Measurements from ENCODE around the gene NEBL. TPM values are rescaled to one million over a fixed set of nuclear protein-coding genes. Genes with fewer than 3 reads are reported as not detected.

The NEBL gene
- total RNA-seq, 1 donor from 2014 or later = 77.6 TPM

- Histone ChIP-seq H3K27me3 (no peaks in the 10 kb centered on the region), H3F3A (ENCODE audit: low read depth) (no peaks in the 10 kb centered on the region), H3K36me3 (no peaks in the 10 kb centered on the region), H3K79me2 (ENCODE audit: low read depth) (no peaks in the 10 kb centered on the region), H3K27ac (no peak overlapping the region), H3K4me3 (no peak overlapping the region), H3K9ac (no peak overlapping the region), H3K9me3 (ENCODE audit: low read depth) (no peaks in the 10 kb centered on the region), H3K4me1 (no peaks in the 10 kb centered on the region), H3K4me2 (no peak overlapping the region), H4K20me1 (ENCODE audit: low read depth) (no peaks in the 10 kb centered on the region), H2AFZ (replicated peaks) (no peak overlapping the region)
- Mint-ChIP-seq H3K9me3 (no peaks in the 10 kb centered on the region), H3K4me1 (no peaks in the 10 kb centered on the region), H3K36me3 (peaks cover 15% of the 10 kb centered on the region), H3K4me3 (no peak overlapping the region), H3K27ac (no peak overlapping the region), H3K27me3 (ENCODE audit: insufficient read depth, low read depth) (no peaks in the 10 kb centered on the region)
- DNase-seq (ENCODE audit: low spot score) = no peak
- no peak for TF ChIP-seq EZH2 (IDR thresholded peaks at IDR 0.05)
- TF ChIP-seq EZH2phosphoT487 (IDR thresholded peaks at IDR 0.05) = no peak
- TF ChIP-seq, protein P1, sequence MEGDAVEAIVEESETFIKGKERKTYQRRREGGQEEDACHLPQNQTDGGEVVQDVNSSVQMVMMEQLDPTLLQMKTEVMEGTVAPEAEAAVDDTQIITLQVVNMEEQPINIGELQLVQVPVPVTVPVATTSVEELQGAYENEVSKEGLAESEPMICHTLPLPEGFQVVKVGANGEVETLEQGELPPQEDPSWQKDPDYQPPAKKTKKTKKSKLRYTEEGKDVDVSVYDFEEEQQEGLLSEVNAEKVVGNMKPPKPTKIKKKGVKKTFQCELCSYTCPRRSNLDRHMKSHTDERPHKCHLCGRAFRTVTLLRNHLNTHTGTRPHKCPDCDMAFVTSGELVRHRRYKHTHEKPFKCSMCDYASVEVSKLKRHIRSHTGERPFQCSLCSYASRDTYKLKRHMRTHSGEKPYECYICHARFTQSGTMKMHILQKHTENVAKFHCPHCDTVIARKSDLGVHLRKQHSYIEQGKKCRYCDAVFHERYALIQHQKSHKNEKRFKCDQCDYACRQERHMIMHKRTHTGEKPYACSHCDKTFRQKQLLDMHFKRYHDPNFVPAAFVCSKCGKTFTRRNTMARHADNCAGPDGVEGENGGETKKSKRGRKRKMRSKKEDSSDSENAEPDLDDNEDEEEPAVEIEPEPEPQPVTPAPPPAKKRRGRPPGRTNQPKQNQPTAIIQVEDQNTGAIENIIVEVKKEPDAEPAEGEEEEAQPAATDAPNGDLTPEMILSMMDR (IDR thresholded peaks at IDR 0.05) = no peak
Observed at GRCh38 chr10:20809631-20810030, 87.5 kb downstream of the NEBL start.

- Mint-ChIP-seq H3K4me3 (no peak overlapping the region), H3K4me1 (no peaks in the 10 kb centered on the region), H3K27ac (no peak overlapping the region), H3K9me3 (no peaks in the 10 kb centered on the region), H3K27me3 (ENCODE audit: insufficient read depth, low read depth) (no peaks in the 10 kb centered on the region), H3K36me3 (peaks cover 10% of the 10 kb centered on the region)
- Histone ChIP-seq H3K27ac (no peak overlapping the region), H4K20me1 (ENCODE audit: low read depth) (no peaks in the 10 kb centered on the region), H3K36me3 (no peaks in the 10 kb centered on the region), H3K9ac (no peak overlapping the region), H3F3A (ENCODE audit: low read depth) (no peaks in the 10 kb centered on the region), H3K9me3 (ENCODE audit: low read depth) (no peaks in the 10 kb centered on the region), H3K79me2 (ENCODE audit: low read depth) (no peaks in the 10 kb centered on the region), H3K4me3 (no peak overlapping the region), H3K27me3 (no peaks in the 10 kb centered on the region), H3K4me1 (no peaks in the 10 kb centered on the region), H2AFZ (replicated peaks) (no peak overlapping the region), H3K4me2 (no peak overlapping the region)
- DNase-seq (ENCODE audit: low spot score) = no peak
- TF ChIP-seq EZH2 (IDR thresholded peaks at IDR 0.05) = no peak
- TF ChIP-seq, protein P1 (IDR thresholded peaks at IDR 0.05) = no peak
- TF ChIP-seq EZH2phosphoT487 (IDR thresholded peaks at IDR 0.05) = no peak
Observed at GRCh38 chr10:20806487-20806886, 90.6 kb downstream of the NEBL start.

GRCh38 chr10:20797290-20797689 lies 99.8 kb downstream of the NEBL start:
- H3K27ac ChIP-seq = no peak overlapping the region
- Mint-ChIP-seq H3K36me3 (peaks cover 2% of the 10 kb centered on the region), H3K27ac (no peak overlapping the region), H3K27me3 (ENCODE audit: insufficient read depth, low read depth) (no peaks in the 10 kb centered on the region), H3K4me3 (no peak overlapping the region), H3K4me1 (no peaks in the 10 kb centered on the region), H3K9me3 (no peaks in the 10 kb centered on the region)
- TF ChIP-seq EZH2phosphoT487 (IDR thresholded peaks at IDR 0.05) = no peak
- TF ChIP-seq, protein P1 (IDR thresholded peaks at IDR 0.05) = no peak
- no peak for TF ChIP-seq EZH2 (IDR thresholded peaks at IDR 0.05)
- no peak overlapping the region for H2AFZ ChIP-seq (replicated peaks)
- no peaks in the 10 kb centered on the region for H3K4me1 ChIP-seq
- H3K9ac ChIP-seq = no peak overlapping the region
- H3K36me3 ChIP-seq = no peaks in the 10 kb centered on the region
- no peaks in the 10 kb centered on the region for H4K20me1 ChIP-seq (ENCODE audit: low read depth)
- no peak overlapping the region for H3K4me3 ChIP-seq
- H3K4me2 ChIP-seq = no peak overlapping the region
- H3F3A ChIP-seq (ENCODE audit: low read depth) = no peaks in the 10 kb centered on the region
- H3K27me3 ChIP-seq = no peaks in the 10 kb centered on the region
- DNase-seq (ENCODE audit: low spot score) = no peak
- no peaks in the 10 kb centered on the region for H3K79me2 ChIP-seq (ENCODE audit: low read depth)
- no peaks in the 10 kb centered on the region for H3K9me3 ChIP-seq (ENCODE audit: low read depth)
